ENCODE data around the gene SLC46A2.

GRCh38 chr9:112863746-112864145, 26.9 kb downstream of the SLC46A2 start:
- no peak for TF ChIP-seq EP300 (IDR thresholded peaks at IDR 0.05)
- TF ChIP-seq, protein P1, sequence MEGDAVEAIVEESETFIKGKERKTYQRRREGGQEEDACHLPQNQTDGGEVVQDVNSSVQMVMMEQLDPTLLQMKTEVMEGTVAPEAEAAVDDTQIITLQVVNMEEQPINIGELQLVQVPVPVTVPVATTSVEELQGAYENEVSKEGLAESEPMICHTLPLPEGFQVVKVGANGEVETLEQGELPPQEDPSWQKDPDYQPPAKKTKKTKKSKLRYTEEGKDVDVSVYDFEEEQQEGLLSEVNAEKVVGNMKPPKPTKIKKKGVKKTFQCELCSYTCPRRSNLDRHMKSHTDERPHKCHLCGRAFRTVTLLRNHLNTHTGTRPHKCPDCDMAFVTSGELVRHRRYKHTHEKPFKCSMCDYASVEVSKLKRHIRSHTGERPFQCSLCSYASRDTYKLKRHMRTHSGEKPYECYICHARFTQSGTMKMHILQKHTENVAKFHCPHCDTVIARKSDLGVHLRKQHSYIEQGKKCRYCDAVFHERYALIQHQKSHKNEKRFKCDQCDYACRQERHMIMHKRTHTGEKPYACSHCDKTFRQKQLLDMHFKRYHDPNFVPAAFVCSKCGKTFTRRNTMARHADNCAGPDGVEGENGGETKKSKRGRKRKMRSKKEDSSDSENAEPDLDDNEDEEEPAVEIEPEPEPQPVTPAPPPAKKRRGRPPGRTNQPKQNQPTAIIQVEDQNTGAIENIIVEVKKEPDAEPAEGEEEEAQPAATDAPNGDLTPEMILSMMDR (IDR thresholded peaks at IDR 0.05): no peak
